Activated T-helper 2 cell treated with anti-CD3 and anti-CD28 coated beads, Interferon-gamma antibody, Interleukin-2, Interleukin-4, amounts not matched to agents 10 μg/mL and 5 μg/mL and 100 μg/mL, durations not matched to agents 14 hours and 24 hours and 36 hours (primary cell): ENCODE data around the gene CPED1. TPM values are rescaled to one million over a fixed set of nuclear protein-coding genes. Genes with fewer than 3 reads are reported as not detected.
"Not testable (repeated sequence)": the region's sequence is repeated elsewhere in the genome, so short reads cannot be mapped to it uniquely, and the experiment has no call there.

ENCODE experiments used
- DNase-seq: peaks from one replicate; pipeline ENCODE4 v3.0.0; 2021; ENCODE audit warnings: low spot score
- H3K27ac Mint-ChIP-seq: one replicate; pipeline ENCODE4 v1.8.0; 2021; ENCODE audit warnings: mixed read lengths
- H3K27me3 Mint-ChIP-seq: one replicate; pipeline ENCODE4 v1.8.0; 2021; ENCODE audit warnings: low read depth, mixed read lengths
- H3K36me3 Mint-ChIP-seq: one replicate; pipeline ENCODE4 v1.8.0; 2021; ENCODE audit warnings: low read depth, mixed read lengths
- H3K4me1 Mint-ChIP-seq: one replicate; pipeline ENCODE4 v1.8.0; 2021; ENCODE audit warnings: low read depth, mixed read lengths
- H3K4me3 Mint-ChIP-seq: one replicate; pipeline ENCODE4 v1.8.0; 2021; ENCODE audit warnings: low read depth, mild to moderate bottlenecking, moderate library complexity, mixed read lengths
- H3K9me3 Mint-ChIP-seq: one replicate; pipeline ENCODE4 v1.8.0; 2021; ENCODE audit warnings: mixed read lengths
- intact Hi-C: fragments of 100-400 bp; cut with micrococcal nuclease; formaldehyde crosslinking; loops from one replicate; pipeline ENCODE4 v1.15.1; 2023
- total RNA-seq: library from RNA; stranded (reverse); gene quantifications from 2 replicates; pipeline ENCODE4 v1.2.3, GENCODE V29; 2022

Gene CPED1
- total RNA-seq, 1 donor from 2014 or later: not detected

- H3K36me3 Mint-ChIP-seq: no peaks in the 10 kb centered on the region
- no peak overlapping the region for H3K4me3 Mint-ChIP-seq
- peaks cover 4% of the 10 kb centered on the region for H3K27me3 Mint-ChIP-seq
- no peak overlapping the region for H3K27ac Mint-ChIP-seq
- no peak for DNase-seq
- no peaks in the 10 kb centered on the region for H3K9me3 Mint-ChIP-seq
- intact Hi-C loops: no loop called here
- peaks cover 3% of the 10 kb centered on the region for H3K4me1 Mint-ChIP-seq
These were observed 192.0 kb downstream of the CPED1 start for GRCh38 chr7:121180436-121181063.

DNA sequence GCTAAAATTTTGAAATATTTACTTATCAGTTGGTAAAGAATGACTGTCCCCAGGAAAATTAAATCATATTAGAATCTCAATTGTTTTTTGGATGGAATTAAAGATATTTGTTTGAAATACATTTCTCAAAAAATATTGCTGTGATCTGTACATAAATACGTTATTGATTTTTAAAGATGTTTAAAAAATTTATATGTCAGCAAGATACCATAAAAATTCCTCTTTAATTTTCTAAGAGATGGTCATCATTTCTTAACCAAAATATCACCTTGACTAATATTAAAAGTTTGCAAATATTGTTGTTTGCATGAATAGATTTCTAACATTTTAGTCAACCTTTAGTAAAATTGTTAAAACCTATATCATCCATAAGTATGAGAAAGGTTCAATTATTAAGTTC lies 192.8 kb downstream of the CPED1 start:
- Mint-ChIP-seq H3K4me3 (no peak overlapping the region), H3K27me3 (peaks cover 4% of the 10 kb centered on the region), H3K4me1 (peaks cover 3% of the 10 kb centered on the region), H3K9me3 (no peaks in the 10 kb centered on the region), H3K36me3 (no peaks in the 10 kb centered on the region), H3K27ac (no peak overlapping the region)
- intact Hi-C loops: no loop called here
- no peak for DNase-seq

GRCh38 chr7:121182281-121182680 lies 193.8 kb downstream of the CPED1 start:
- Mint-ChIP-seq H3K4me3 (no peak overlapping the region), H3K27ac (no peak overlapping the region), H3K27me3 (peaks cover 4% of the 10 kb centered on the region), H3K4me1 (peaks cover 3% of the 10 kb centered on the region), H3K9me3 (no peaks in the 10 kb centered on the region), H3K36me3 (no peaks in the 10 kb centered on the region)
- intact Hi-C loops: no loop called here
- DNase-seq: no peak

GRCh38 chr7:121182902-121183301 lies 194.4 kb downstream of the CPED1 start:
- no peaks in the 10 kb centered on the region for H3K36me3 Mint-ChIP-seq
- H3K4me3 Mint-ChIP-seq: no peak overlapping the region
- peaks cover 3% of the 10 kb centered on the region for H3K4me1 Mint-ChIP-seq
- no peak for DNase-seq
- H3K27ac Mint-ChIP-seq: no peak overlapping the region
- peaks cover 4% of the 10 kb centered on the region for H3K27me3 Mint-ChIP-seq
- intact Hi-C loops: no loop called here
- no peaks in the 10 kb centered on the region for H3K9me3 Mint-ChIP-seq

DNA sequence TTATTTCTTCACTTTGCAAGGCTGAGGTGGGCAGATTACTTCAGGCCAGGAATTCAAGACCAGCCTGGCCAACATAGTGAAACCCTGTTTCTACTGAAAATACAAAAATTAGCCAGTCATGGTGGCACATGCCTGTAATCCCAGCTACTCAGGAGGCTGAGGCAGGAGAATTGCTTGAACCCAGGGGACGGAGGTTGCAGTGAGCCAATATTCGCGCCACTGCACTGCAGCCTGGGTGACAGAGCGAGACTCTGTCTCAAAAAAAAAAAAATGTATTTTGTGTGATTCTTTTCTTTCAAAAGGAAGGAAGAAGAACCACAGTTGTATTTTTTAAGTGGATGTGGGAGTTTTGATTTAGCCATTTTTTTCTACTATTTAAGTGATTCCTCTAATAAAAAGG lies 195.4 kb downstream of the CPED1 start:
- H3K4me3 Mint-ChIP-seq, intact Hi-C loops, H3K27me3 Mint-ChIP-seq: not testable (repeated sequence)

DNA sequence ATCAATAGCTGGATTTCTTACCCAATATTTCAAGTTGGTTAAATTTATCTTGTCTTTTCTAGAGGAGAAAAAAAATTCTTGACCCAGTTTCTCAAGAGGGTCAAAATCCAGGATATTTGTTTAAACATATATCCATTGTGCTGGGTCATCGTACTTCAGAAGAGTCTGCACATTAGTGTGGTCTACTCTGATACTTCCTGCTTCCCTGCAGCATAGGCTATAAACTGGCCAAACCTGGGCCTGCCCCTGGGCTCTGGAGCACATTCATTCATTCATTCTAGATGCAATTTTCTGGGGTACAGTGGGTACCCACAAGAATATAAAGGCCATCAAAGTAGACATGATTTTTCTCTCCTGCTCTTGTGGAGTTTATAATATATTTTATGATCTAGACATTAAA lies 198.2 kb downstream of the CPED1 start:
- H3K4me3 Mint-ChIP-seq: no peak overlapping the region
- H3K9me3 Mint-ChIP-seq: no peaks in the 10 kb centered on the region
- intact Hi-C loops: no loop called here
- DNase-seq: no peak
- no peak overlapping the region for H3K27ac Mint-ChIP-seq
- peaks cover 5% of the 10 kb centered on the region for H3K27me3 Mint-ChIP-seq
- no peaks in the 10 kb centered on the region for H3K4me1 Mint-ChIP-seq
- no peaks in the 10 kb centered on the region for H3K36me3 Mint-ChIP-seq

More for the DNA sequence above, 195.4 kb downstream of the CPED1 start:
- not testable (repeated sequence) for DNase-seq, H3K9me3 Mint-ChIP-seq, H3K36me3 Mint-ChIP-seq, H3K4me1 Mint-ChIP-seq, H3K27ac Mint-ChIP-seq

DNA sequence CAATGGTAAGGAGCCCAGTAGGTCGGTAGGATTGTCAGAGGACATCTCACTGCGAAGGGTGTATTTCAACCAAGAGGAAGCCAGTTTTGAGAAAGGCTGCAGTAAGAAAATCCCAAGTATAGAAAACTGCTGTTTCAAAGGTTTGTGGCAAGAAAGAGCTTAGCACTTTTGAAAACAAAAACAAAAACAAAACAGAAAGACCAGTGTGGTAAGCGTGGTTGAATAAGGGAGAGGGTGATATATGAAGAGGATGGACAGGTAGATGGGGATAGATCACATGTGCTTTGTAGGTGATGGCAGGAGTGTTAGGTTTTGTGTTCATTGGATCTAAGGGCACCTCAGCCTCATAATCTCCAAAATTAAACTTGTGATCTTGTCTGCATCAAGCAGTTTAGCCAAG lies 198.7 kb downstream of the CPED1 start:
- Mint-ChIP-seq H3K27me3 (peaks cover 5% of the 10 kb centered on the region), H3K27ac (no peak overlapping the region), H3K36me3 (no peaks in the 10 kb centered on the region), H3K9me3 (no peaks in the 10 kb centered on the region), H3K4me3 (no peak overlapping the region), H3K4me1 (no peaks in the 10 kb centered on the region)
- intact Hi-C loops: no loop called here
- no peak for DNase-seq

- H3K9me3 Mint-ChIP-seq: no peaks in the 10 kb centered on the region
- DNase-seq: no peak
- peaks cover 2% of the 10 kb centered on the region for H3K27me3 Mint-ChIP-seq
- no peaks in the 10 kb centered on the region for H3K4me1 Mint-ChIP-seq
- H3K27ac Mint-ChIP-seq: no peak overlapping the region
- no peak overlapping the region for H3K4me3 Mint-ChIP-seq
- no peaks in the 10 kb centered on the region for H3K36me3 Mint-ChIP-seq
- intact Hi-C loops: no loop called here
These were observed 199.2 kb downstream of the CPED1 start for GRCh38 chr7:121187676-121188075.

- no peak overlapping the region for H3K4me3 Mint-ChIP-seq
- peaks cover 2% of the 10 kb centered on the region for H3K27me3 Mint-ChIP-seq
These were observed 204.3 kb downstream of the CPED1 start for GRCh38 chr7:121192834-121193233.

DNA sequence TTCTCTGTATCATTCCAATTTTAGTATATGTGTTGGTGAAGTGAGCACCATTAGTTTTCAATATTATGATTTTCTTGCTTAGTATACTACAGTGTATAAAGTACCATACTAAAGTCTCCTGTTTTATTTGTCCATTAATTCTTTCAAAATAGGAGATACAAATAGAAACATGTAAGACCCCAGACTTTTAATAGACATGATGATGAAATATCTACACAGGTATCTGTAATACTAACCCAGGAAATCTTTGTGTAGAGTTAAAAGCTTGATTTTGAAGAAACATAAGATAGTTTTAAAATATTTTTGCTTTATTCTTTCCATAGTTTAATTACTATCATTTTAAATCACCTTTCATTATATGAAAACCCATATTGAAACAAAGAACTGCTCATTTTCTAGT lies 206.5 kb downstream of the CPED1 start:
- no peaks in the 10 kb centered on the region for H3K36me3 Mint-ChIP-seq
- DNase-seq: no peak
- H3K4me1 Mint-ChIP-seq: no peaks in the 10 kb centered on the region
- H3K9me3 Mint-ChIP-seq: no peaks in the 10 kb centered on the region
- intact Hi-C loops: no loop called here
- H3K27ac Mint-ChIP-seq: no peak overlapping the region
- H3K27me3 Mint-ChIP-seq: peaks cover under 1% of the 10 kb centered on the region
- H3K4me3 Mint-ChIP-seq: no peak overlapping the region

More at GRCh38 chr7:121192834-121193233, 204.3 kb downstream of the CPED1 start:
- intact Hi-C loops: no loop called here
- no peak for DNase-seq
- Mint-ChIP-seq H3K36me3 (no peaks in the 10 kb centered on the region), H3K4me1 (no peaks in the 10 kb centered on the region), H3K9me3 (no peaks in the 10 kb centered on the region), H3K27ac (no peak overlapping the region)

DNA sequence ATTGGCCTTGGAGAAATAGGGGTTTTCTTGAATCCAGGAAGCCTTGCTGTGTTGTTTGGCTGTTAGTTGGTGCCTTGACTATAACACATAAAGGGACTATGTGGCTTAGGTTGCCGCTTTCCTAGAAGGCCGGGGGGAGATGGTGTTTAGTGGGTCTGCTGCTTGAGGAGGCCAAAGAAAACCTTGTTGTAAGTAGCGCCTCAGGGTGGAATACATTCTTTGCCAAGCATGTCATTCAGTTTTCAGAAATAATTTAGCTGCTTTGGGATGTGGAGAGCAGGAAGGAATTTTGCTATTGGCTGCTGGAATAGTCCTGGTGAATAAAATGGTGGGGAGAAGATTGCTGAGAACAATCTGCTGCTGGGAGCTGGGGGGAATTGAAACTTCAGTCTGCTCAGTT lies 207.4 kb downstream of the CPED1 start:
- no peak overlapping the region for H3K27ac Mint-ChIP-seq

GRCh38 chr7:121196286-121196685 lies 207.8 kb downstream of the CPED1 start:
- Mint-ChIP-seq H3K27ac (no peak overlapping the region), H3K9me3 (no peaks in the 10 kb centered on the region), H3K27me3 (no peaks in the 10 kb centered on the region), H3K4me1 (no peaks in the 10 kb centered on the region), H3K4me3 (no peak overlapping the region), H3K36me3 (no peaks in the 10 kb centered on the region)
- intact Hi-C loops: no loop called here
- no peak for DNase-seq

More for the DNA sequence above, 207.4 kb downstream of the CPED1 start:
- intact Hi-C loops: no loop called here
- DNase-seq: no peak
- Mint-ChIP-seq H3K36me3 (no peaks in the 10 kb centered on the region), H3K27me3 (no peaks in the 10 kb centered on the region), H3K4me3 (no peak overlapping the region), H3K9me3 (no peaks in the 10 kb centered on the region), H3K4me1 (no peaks in the 10 kb centered on the region)

DNA sequence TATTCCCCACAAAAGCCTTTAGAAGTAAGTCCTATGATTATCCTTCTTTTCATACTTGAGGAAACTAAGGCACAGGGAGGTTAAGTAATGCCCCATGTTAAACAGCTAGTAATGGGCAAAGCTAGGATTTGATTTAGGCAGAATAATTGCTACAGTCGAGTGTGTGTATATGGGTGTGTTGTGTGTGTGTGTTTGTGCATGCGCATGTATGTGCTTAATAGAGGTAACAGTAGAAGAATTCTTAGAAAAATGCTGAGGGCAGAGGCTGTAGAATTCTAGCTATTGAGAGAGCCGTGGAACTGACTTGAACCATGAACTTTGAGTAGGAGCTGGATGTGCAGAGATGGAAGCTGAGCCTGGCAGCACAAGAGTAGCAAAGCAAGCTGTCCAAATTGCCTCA lies 208.9 kb downstream of the CPED1 start:
- no peak overlapping the region for H3K4me3 Mint-ChIP-seq
- H3K9me3 Mint-ChIP-seq: no peaks in the 10 kb centered on the region
- no peaks in the 10 kb centered on the region for H3K27me3 Mint-ChIP-seq
- intact Hi-C loops: no loop called here
- H3K36me3 Mint-ChIP-seq: no peaks in the 10 kb centered on the region
- no peak overlapping the region for H3K27ac Mint-ChIP-seq
- DNase-seq: no peak
- H3K4me1 Mint-ChIP-seq: no peaks in the 10 kb centered on the region

DNA sequence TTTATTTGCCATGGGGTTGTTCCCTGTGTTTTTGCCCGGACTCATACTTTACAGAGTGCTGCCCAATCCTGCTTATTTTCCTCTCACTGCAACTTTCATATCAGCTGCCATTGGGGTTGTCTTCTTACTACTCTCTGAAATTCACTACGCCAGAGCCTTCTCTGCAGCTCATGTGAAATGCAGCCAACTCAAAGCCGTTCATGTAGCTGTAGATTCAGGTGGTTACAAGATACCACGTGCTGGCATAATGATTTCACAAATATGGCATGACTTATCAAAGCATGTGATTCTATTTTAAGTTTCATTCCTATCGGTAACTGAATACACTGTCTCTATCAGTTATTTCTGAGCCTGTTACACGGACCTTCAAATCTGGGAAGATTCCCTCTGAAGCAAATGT lies 210.0 kb downstream of the CPED1 start:
- intact Hi-C loops: no loop called here
- H3K9me3 Mint-ChIP-seq: no peaks in the 10 kb centered on the region
- no peaks in the 10 kb centered on the region for H3K36me3 Mint-ChIP-seq
- H3K4me3 Mint-ChIP-seq: no peak overlapping the region
- H3K27ac Mint-ChIP-seq: no peak overlapping the region
- peaks cover 2% of the 10 kb centered on the region for H3K27me3 Mint-ChIP-seq
- no peak for DNase-seq
- no peaks in the 10 kb centered on the region for H3K4me1 Mint-ChIP-seq
